HCT116 (cell line): ENCODE measurements around the gene ITK. TPM values are rescaled to one million over a fixed set of nuclear protein-coding genes. Genes with fewer than 3 reads are reported as not detected.

ENCODE experiments used
- ATAC-seq: fragments of 200-7000 bp; cut with Tn5 transposase; 2 replicates; pipeline ENCODE4 v1.9.1; 2020; ENCODE audit warnings: mild to moderate bottlenecking, moderate library complexity
- BruUV-seq: library from RNA; stranded (reverse); fragments of 400-500 nt; replicated peaks from 2 replicates; lab custom pipeline; 2021; lab: Mats Ljungman, UMichigan
- CTCF ChIA-PET: fragments of 300-600 bp; sonication (Branson Sonifier 250); formaldehyde crosslinking; loops from one replicate; lab custom pipeline; 2021; ENCODE audit warnings: antibody characterized with exemption; lab: Charles Lee
- POLR2A ChIA-PET: fragments of 300-600, 350-600 bp; sonication (Branson Sonifier 250); formaldehyde crosslinking; loops from one replicate; lab custom pipeline; 2021; ENCODE audit warnings: antibody characterized with exemption; lab: Charles Lee
- RAD21 ChIA-PET, 2 experiments: fragments of 300-600 bp; sonication (Branson Sonifier 250); formaldehyde crosslinking; loops; one replicate each; lab custom pipeline; 2023; ENCODE audit warnings: low total read pairs in 2 of 2; ENCODE audit not compliant: uncharacterized antibody in 2 of 2, unreplicated experiment in 2 of 2, low non-redundant PET in 1 of 2; lab: Charles Lee
- DNase-seq: peaks from one replicate; pipeline ENCODE4 v3.0.0-alpha.2; 2010; ENCODE audit warnings: low read depth, low spot score
- H2AFZ ChIP-seq: fragments of 200-600 bp; shearing (Covaris generic), sonication (generic); 2 replicates; pipeline ENCODE4 v1.6.1; 2017; ENCODE audit warnings: low read depth, mixed run types, mixed read lengths, antibody characterized with exemption, low read length; ENCODE audit not compliant: poor library complexity, severe bottlenecking
- H3K27ac ChIP-seq: 2 replicates; pipeline ENCODE4 v1.5.1; 2012; ENCODE audit warnings: low read depth, low read length
- H3K27me3 ChIP-seq: fragments of 200-600 bp; sonication (generic); 2 replicates; pipeline ENCODE4 v1.6.1; 2016; ENCODE audit warnings: mixed run types, low read length, mixed read lengths; ENCODE audit not compliant: insufficient read depth
- H3K36me3 ChIP-seq, 2 experiments: fragments of 200-500 bp in 1 of 2; fragments of 200-600 bp in 1 of 2; sonication (Bioruptor generic) in 1 of 2; sonication (generic) in 1 of 2; 2 replicates each; pipeline versions ENCODE4 v1.5.1 to v1.6.1; 2014 to 2016; ENCODE audit warnings: low read length in 2 of 2, inconsistent platforms in 1 of 2, mixed read lengths in 1 of 2, mixed run types in 1 of 2; ENCODE audit not compliant: insufficient read depth in 2 of 2, control insufficient read depth in 1 of 2
- H3K4me1 ChIP-seq, 2 experiments: fragments of 200-600 bp in 1 of 2; sonication (generic) in 1 of 2; 2 replicates each; pipeline versions ENCODE4 v1.5.1 to v1.6.1; 2012 to 2017; ENCODE audit warnings: low read length in 2 of 2, inconsistent platforms in 1 of 2, mild to moderate bottlenecking in 1 of 2, mixed read lengths in 1 of 2, mixed run types in 1 of 2, moderate library complexity in 1 of 2; ENCODE audit not compliant: insufficient read depth in 2 of 2, control insufficient read depth in 1 of 2
- H3K4me2 ChIP-seq: fragments of 200-600 bp; sonication (generic); 2 replicates; pipeline ENCODE4 v1.6.1; 2017; ENCODE audit warnings: mixed run types, low read length, mixed read lengths
- H3K4me3 ChIP-seq, 2 experiments: fragments of 200-600 bp in 1 of 2; sonication (generic) in 1 of 2; replicated peaks in 1 of 2; 2 replicates each; pipeline ENCODE4 v1.5.1; 2011 to 2016; ENCODE audit warnings: low read length in 2 of 2, control low read depth in 1 of 2, low read depth in 1 of 2, mild to moderate bottlenecking in 1 of 2, mixed read lengths in 1 of 2, mixed run types in 1 of 2
- H3K79me2 ChIP-seq: fragments of 200-600 bp; sonication (generic); 2 replicates; pipeline ENCODE4 v1.6.1; 2017; ENCODE audit warnings: mild to moderate bottlenecking, mixed run types, low read length, moderate library complexity, mixed read lengths; ENCODE audit not compliant: insufficient read depth
- H3K9ac ChIP-seq: fragments of 200-600 bp; sonication (generic); 2 replicates; pipeline ENCODE4 v1.6.1; 2016; ENCODE audit warnings: low read length, mixed read lengths
- H3K9me2 ChIP-seq: fragments of 200-600 bp; sonication (generic), shearing (Covaris generic); 2 replicates; pipeline ENCODE4 v1.6.1; 2017; ENCODE audit warnings: mixed run types, mild to moderate bottlenecking, moderate library complexity; ENCODE audit not compliant: insufficient read depth
- H3K9me3 ChIP-seq, 2 experiments: fragments of 200-500 bp in 1 of 2; fragments of 200-600 bp in 1 of 2; sonication (Bioruptor generic) in 1 of 2; sonication (generic) in 1 of 2; 2 replicates each; pipeline ENCODE4 v1.6.1; 2014 to 2017; ENCODE audit warnings: low read length in 2 of 2, mixed read lengths in 2 of 2, inconsistent platforms in 1 of 2, low read depth in 1 of 2, mild to moderate bottlenecking in 1 of 2, mixed run types in 1 of 2, moderate library complexity in 1 of 2; ENCODE audit not compliant: control insufficient read depth in 1 of 2, insufficient read depth in 1 of 2
- H4K20me1 ChIP-seq: fragments of 200-600 bp; sonication (generic), shearing (Covaris generic); 2 replicates; pipeline ENCODE4 v1.6.1; 2017; ENCODE audit warnings: mixed run types, mild to moderate bottlenecking, moderate library complexity; ENCODE audit not compliant: insufficient read depth
- EZH2 ChIP-seq: fragments of 200-600 bp; sonication (generic); IDR thresholded peaks from 2 replicates; pipeline ENCODE4 v1.6.1; 2017; ENCODE audit warnings: antibody characterized with exemption, mixed run types
- EZH2phosphoT487 ChIP-seq: fragments of 200-600 bp; IDR thresholded peaks from 2 replicates; pipeline ENCODE4 v1.6.1; 2018; ENCODE audit warnings: antibody characterized with exemption, borderline replicate concordance
- FOSL1 ChIP-seq: IDR thresholded peaks from 2 replicates; pipeline ENCODE4 v1.6.1; 2012; ENCODE audit warnings: low read depth
- RAD21 ChIP-seq: IDR thresholded peaks from 2 replicates; pipeline ENCODE4 v1.6.1; 2012; ENCODE audit warnings: low read depth, mild to moderate bottlenecking
- REST ChIP-seq: IDR thresholded peaks from 2 replicates; pipeline ENCODE4 v1.6.1; 2012; ENCODE audit warnings: low read depth
- SIN3A ChIP-seq: IDR thresholded peaks from 2 replicates; pipeline ENCODE4 v1.6.1; 2012; ENCODE audit warnings: low read depth
- SP1 ChIP-seq: IDR thresholded peaks from 2 replicates; pipeline ENCODE4 v1.6.1; 2012; ENCODE audit warnings: low read depth
- SRF ChIP-seq: IDR thresholded peaks from 2 replicates; pipeline ENCODE4 v1.6.1; 2012; ENCODE audit warnings: low read depth
- TCF7L2 ChIP-seq: IDR thresholded peaks from 2 replicates; pipeline ENCODE4 v1.7.0; 2011; ENCODE audit warnings: borderline replicate concordance, inconsistent platforms; ENCODE audit not compliant: insufficient read depth, insufficient read length; ENCODE audit errors: extremely low read depth
- YY1 ChIP-seq: IDR thresholded peaks from 2 replicates; pipeline ENCODE4 v1.6.1; 2011; ENCODE audit warnings: low read length, low read depth, moderate library complexity, mild to moderate bottlenecking; ENCODE audit not compliant: insufficient replicate concordance; ENCODE audit errors: extremely low read depth
- ZBTB33 ChIP-seq: IDR thresholded peaks from 2 replicates; pipeline ENCODE4 v1.6.1; 2011; ENCODE audit warnings: mild to moderate bottlenecking, low read length, moderate library complexity; ENCODE audit not compliant: insufficient replicate concordance; ENCODE audit errors: extremely low read depth
- ZFX ChIP-seq: fragments of 450-650 bp; IDR thresholded peaks from 2 replicates; pipeline ENCODE4 v1.6.1; 2017
- intact Hi-C: fragments of 100-400 bp; cut with micrococcal nuclease; formaldehyde crosslinking; loops from 2 replicates; pipeline ENCODE4 v1.10.0; 2022
- total RNA-seq: library from RNA; stranded (reverse); gene quantifications from one replicate; pipeline ENCODE4 v1.2.1, GENCODE V29; 2021; ENCODE audit not compliant: unreplicated experiment

Gene ITK
- total RNA-seq, 1 experiment from 2014 or later = 0.37 TPM

GRCh38 chr5:157157293-157157891 is 23.2 kb upstream of the ITK start:
- ChIA-PET CTCF (no interaction called here), POLR2A (no interaction called here), RAD21 (no interaction called here)
- TF ChIP-seq RAD21 = no peak
- no peak for TF ChIP-seq FOSL1
- ATAC-seq (no peak), DNase-seq (no peak)
- H2AFZ ChIP-seq = no peak overlapping the region
- H3K9ac ChIP-seq = no peak overlapping the region
- no peaks in the 10 kb centered on the region for H3K79me2 ChIP-seq
- H3K4me3 ChIP-seq = no peak overlapping the region
- no peaks in the 10 kb centered on the region for H3K4me1 ChIP-seq
- H3K9me3 ChIP-seq = no peaks in the 10 kb centered on the region
- no TSS peak for BruUV-seq
- no peak overlapping the region for H3K4me2 ChIP-seq
- H3K36me3 ChIP-seq = no peaks in the 10 kb centered on the region
- no peaks in the 10 kb centered on the region for H4K20me1 ChIP-seq
- H3K27me3 ChIP-seq = peaks cover 9% of the 10 kb centered on the region; the same call in 1 of the 2 replicates
- H3K27ac ChIP-seq = no peak overlapping the region
- H3K9me2 ChIP-seq = no peaks in the 10 kb centered on the region
- intact Hi-C loops = no loop called here

- ChIA-PET CTCF (no interaction called here), RAD21 (no interaction called here), POLR2A (no interaction called here)
- Histone ChIP-seq H3K9me2 (no peaks in the 10 kb centered on the region), H3K36me3 (no peaks in the 10 kb centered on the region), H3K4me2 (no peak overlapping the region), H3K4me1 (no peaks in the 10 kb centered on the region), H3K27me3 (peaks cover 9% of the 10 kb centered on the region; the same call in 1 of the 2 replicates), H3K79me2 (no peaks in the 10 kb centered on the region), H3K9ac (no peak overlapping the region), H3K27ac (no peak overlapping the region), H3K4me3 (no peak overlapping the region), H4K20me1 (no peaks in the 10 kb centered on the region), H2AFZ (no peak overlapping the region), H3K9me3 (no peaks in the 10 kb centered on the region)
- BruUV-seq = no TSS peak
- no peak for TF ChIP-seq EZH2phosphoT487
- TF ChIP-seq SRF = no peak
- no peak for TF ChIP-seq ZBTB33
- no peak for TF ChIP-seq EZH2
- no peak for TF ChIP-seq RAD21
- no peak for TF ChIP-seq TCF7L2
- no peak for TF ChIP-seq SP1
- TF ChIP-seq SIN3A = no peak
- no peak for TF ChIP-seq YY1
- no peak for TF ChIP-seq REST
- TF ChIP-seq ZFX = no peak
- no peak for DNase-seq
- intact Hi-C loops = no loop called here
- no peak for ATAC-seq
Measured at GRCh38 chr5:157159209-157159751, 21.4 kb upstream of the ITK start.
